Mucosa of gallbladder (tissue), 1 donor: ENCODE data around the gene ZDHHC15. TPM values are rescaled to one million over a fixed set of nuclear protein-coding genes. Genes with fewer than 3 reads are reported as not detected.
"Not testable (repeated sequence)": the region's sequence is repeated elsewhere in the genome, so short reads cannot be mapped to it uniquely, and the experiment has no call there.

Experiments
- DNase-seq: peaks from one replicate; pipeline ENCODE4 v3.0.0-alpha.2; 2020; ENCODE audit warnings: low spot score
- total RNA-seq: library from RNA; stranded (reverse); gene quantifications from one replicate; pipeline ENCODE4 v1.2.1, GENCODE V29; 2021
- donor health status: DM: no; HTN: no; CAD: no.

ZDHHC15 gene, protein sequence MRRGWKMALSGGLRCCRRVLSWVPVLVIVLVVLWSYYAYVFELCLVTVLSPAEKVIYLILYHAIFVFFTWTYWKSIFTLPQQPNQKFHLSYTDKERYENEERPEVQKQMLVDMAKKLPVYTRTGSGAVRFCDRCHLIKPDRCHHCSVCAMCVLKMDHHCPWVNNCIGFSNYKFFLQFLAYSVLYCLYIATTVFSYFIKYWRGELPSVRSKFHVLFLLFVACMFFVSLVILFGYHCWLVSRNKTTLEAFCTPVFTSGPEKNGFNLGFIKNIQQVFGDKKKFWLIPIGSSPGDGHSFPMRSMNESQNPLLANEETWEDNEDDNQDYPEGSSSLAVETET
- total RNA-seq: 1.5 TPM

DNA sequence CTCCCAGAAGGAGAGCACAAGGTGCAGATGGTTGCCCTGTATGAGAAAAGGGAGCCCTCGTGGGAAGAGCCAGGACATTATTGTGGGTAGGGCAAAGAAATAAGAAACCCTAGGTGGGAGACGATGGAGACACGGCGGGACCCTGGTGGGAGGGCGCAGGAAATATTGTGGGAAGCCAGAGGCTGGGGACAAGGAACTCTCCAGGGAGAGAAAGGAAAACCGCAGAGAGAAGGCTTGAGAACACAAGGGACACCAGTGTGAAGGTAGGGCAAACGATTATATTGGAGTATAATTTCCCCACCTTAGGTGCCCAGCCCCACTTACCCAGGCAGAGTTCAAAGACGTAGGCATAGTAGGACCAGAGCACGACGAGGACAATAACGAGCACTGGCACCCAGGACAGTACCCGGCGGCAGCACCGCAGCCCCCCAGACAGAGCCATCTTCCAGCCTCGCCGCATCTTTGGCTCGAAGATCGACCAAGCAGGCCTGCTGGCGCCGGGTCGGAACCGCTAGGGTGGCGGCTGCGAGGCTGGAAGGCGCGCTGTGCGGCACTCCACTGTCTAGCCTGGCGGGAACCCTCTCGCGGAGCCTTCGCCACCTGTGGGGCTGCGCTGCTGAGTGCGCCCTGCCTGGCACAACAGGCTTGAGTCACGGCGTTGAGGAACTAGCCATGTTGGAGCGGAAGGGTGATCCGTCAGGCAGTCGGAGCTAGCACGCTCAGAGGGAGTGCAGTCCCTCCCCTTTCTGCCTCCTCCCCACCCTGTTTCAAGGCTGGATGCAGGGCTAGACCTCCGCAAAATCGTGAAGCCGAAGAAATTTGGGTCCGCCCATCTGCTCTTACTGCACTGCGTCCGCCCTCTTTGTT lies at the start of gene ZDHHC15:
Gene ZDHHC15 (minus strand): TSS at position 473 of the 867 bp plus-strand sequence. CDS start 13 bp downstream, at position 460.
- DNase-seq: peak; percentile 36

DNA sequence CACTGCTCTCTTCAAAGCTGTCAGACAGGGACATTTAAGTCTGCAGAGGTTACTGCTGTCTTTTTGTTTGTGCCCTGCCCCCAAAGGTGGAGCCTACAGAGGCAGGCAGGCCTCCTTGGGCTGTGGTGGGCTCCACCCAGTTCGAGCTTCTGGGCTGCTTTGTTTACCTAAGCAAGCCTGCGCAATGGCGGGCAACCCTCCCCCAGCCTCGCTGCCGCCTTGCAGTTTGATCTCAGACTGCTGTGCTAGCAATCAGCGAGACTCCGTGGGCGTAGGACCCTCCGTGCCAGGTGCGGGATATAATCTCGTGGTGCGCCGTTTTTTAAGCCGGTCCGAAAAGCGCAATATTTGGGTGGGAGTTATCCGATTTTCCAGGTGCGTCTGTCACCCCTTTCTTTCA lies 37.7 kb upstream of the ZDHHC15 start:
- DNase-seq: not testable (repeated sequence)

DNA sequence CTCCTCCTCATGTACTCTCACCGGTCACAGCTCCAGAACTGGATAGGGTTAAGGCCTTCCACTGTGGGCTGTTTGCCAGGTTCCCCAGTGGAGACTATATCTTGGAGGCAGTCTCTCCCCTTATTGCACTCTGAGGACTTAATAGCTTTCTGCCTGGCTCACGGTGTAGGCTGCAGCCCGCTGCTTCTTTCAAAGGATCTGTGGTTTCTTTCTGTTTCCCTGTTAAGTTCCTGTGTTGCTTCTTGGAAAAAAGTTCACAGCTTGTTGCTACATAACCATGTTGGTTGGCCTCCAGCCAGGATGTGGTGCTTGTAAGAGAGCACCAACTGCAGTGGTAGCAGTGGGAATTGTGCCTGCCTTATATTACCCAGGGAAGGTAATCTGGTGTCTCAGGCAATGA lies 24.9 kb upstream of the ZDHHC15 start:
- DNase-seq: peak; percentile 20

DNA sequence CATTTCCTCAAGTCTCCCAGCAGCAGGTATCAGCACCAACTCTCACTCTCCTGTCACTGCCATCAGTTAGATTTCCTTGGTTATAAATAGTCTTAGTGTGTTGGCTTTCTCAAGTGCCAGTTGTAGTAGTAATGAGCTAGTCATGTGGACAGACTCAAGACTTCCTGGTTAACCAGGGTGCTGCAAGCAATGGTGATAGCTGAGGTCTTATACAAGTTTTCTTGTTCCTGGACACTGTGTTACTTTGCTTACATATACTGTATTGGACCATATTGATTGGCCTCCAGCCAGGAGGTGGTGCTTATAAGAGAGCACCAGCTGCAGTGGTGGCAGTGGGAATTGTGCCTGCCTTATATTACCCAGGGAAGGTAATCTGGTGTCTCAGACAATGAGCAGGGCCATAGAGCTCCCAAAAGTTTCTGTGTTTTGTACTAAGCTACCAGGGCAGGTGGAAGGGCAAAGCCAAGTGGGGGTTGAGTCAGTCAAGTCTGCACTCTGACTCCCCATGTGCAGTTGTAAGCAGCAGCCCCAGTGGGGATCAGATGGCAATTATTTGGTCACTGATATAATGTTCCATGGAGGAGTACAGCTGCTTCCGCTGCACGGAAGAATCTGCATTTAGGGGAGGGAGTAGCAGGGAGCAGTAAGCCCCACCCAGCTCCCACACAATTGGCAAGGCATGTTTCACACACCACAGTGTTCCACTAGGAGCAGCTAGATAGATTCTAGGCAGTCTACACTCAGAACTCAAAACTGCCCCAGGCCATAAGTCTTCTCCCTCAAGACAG lies 24.1 kb upstream of the ZDHHC15 start:
- DNase-seq: no peak

DNA sequence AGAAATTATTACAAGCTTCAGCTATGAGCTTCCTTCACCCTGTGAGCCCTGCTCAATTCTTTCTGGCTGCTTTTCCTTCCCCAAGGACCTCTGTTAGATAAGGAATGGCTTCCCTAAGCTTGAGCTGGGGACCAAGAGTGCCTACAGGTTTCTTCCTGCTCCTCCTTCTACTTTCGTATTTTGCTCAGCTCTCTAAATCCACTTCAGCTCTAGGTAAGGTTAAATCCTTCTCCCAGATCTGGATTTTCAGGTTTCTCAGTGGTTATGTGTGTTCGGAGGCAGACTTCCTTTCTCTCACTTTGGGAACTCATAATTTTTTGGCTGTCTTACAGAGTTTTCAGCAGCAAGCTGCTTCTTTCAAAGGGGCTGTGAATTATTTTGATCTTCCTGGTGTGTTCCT lies 21.9 kb upstream of the ZDHHC15 start:
- no peak for DNase-seq

DNA sequence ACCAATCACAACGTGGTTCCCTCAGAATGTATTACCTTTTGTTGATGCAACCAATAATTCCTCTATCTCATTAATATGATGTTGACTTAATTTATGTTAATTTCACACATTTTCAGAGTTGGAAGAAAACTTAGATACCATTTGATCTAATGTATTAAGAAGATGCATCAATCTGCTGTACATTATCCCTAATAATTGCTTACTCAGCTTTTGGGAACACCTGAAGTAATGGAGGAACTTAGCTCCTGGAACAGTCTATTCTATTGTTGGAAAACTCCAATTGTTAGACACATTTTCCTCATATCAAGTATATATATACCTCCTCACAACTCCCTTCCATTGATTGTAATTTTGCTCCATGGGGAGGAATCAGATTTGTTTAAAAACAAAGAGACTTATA lies 38.9 kb downstream of the ZDHHC15 start:
- no peak for DNase-seq

DNA sequence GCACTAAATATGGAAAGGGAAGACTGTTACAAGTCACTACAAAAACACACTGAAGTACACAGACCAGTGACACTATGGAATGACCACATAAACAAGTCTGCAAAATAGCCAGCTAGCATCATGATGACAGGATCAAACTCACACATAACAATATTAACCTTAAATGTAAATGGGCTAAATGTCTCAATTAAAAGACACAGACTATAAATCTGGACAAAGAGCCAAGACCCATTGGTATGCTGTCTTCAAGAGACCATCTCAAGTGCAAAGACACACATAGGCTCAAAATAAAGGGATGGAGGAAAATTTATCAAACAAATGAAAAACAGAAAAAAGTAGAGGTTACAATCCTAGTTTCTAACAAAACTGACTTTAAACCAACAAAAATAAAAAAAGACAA lies 61.1 kb downstream of the ZDHHC15 start:
- DNase-seq: not testable (repeated sequence)

DNA sequence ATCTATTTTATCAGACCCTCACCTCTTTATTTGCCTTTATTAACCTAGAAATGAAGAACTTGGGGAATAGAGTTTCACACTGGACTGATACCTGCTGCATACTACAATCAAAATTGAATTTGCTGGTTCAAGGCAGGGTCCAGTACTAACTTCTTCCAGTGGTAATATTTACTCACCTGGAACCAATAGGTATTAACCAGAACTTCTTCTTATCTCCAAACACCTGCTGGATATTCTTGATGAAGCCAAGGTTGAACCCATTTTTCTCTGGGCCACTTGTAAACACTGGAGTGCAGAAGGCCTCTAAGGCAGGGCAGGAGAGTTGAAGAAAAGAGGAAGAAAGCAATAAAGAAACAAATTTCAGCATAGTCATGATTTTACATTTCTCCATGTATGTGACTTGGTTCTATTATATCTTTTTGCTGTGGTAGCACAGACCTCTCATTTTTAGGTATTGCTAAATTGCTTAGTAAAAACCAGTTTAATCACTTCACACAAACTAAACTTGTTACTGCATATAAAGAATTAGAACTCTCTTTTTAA lies 101.1 kb downstream of the ZDHHC15 start:
- DNase-seq: no peak

DNA sequence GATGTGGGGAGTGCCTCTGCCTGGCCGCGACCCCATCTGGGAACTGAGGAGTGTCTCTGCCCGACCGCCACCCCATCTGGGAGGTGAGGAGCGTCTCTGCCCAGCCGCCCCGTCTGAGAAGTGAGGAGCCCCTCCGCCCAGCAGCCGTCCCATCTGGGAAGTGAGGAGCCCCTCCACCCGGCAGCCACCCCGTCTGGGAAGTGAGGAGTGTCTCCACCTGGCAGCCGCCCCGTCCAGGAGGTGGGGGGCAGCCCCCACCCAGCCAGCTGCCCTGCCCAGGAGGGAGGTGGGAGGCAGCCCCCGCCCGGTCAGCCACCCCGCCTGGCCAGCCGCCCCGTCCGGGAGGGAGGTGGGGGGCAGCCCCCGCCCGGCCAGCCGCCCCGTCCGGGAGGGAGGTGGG lies 115.7 kb downstream of the ZDHHC15 start:
- not testable (repeated sequence) for DNase-seq

DNA sequence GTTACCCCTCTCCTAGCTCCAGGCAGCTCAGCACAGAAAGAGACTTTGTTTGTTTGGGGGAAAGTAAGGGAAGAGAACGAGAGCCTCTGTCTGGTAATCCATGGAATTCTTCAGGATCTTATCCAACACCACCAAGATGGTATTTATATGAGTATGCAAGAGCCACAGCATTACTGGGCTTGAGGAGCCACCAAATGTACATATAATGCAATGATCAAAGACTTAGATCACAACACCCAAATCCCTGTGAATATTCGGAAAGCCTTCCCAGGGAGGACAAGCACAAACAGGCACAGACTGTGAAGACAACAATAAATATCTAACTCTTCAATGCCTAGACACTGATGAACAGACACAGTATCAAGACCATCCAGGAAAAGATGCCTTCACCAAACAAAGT lies 132.4 kb downstream of the ZDHHC15 start:
- no peak for DNase-seq

DNA sequence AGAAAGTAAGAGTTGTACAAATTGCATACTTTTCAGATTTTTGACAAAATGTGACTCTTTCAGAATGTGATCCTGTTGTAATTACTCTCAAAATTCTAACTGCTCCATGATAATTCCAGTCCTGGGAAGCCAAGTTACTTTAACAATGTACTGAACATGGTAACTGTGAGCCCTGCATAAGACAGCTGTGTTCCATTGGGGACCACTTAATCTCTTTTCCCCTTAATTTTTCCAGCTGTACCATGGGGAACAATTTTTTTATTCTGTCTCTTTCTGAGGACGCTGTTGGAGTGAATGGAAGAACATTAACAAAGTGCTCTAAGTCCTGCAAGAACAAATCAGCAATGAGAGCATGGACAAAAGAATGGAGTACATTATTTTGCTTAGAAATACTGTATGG lies 153.1 kb downstream of the ZDHHC15 start:
- no peak for DNase-seq

DNA sequence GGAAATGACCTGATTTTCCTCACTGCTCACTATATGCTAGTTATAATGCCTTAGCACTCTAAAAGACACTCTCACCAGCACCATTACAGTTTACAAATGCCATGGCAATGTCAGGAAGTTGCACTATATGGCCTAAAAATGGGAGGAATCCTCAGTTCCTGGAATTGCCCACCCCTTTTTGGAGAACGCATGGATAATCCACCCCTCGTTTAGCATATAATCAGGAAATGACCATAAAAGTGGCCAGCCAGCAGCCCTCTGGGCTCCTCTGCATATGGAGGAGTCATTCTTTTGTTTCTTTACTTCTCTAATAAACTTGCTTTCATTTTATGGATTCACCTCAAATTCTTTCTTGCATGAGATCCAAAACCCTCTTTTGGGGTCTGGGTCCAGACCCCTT lies 156.0 kb downstream of the ZDHHC15 start:
- DNase-seq: no peak

DNA sequence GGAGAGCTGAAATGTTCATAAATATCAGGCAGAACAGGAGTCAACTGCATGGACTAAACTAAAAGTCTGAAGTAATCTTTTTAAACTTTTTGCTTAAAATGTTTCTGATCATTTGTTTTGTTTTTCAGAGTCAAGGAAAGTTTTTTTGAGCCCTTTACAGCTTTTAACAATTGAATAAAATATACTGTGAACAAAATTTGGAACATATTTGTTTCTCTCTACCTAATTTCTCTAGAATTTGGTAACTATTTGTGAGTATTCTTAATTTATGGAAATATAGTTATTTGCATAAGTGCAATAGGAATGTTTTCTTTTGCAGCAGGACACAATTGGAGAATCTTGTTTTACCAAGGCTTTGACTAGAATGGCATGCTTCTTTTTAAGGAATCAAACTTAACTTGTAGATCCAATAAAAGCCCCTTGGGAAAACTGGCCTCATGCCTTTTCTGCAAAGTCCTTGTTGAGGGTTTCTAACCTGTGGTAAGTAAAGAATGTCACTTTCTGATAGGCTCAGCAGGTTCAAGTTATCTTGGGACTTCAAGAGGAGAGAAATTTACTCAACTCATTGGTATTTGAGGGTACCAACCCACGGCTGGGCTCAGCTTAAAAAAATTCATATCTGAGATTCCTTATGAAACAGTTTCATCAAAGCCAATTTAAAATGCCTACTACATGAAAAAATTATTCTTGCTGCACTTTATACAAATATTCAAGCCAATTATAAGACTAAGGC lies 157.4 kb downstream of the ZDHHC15 start:
- no peak for DNase-seq

DNA sequence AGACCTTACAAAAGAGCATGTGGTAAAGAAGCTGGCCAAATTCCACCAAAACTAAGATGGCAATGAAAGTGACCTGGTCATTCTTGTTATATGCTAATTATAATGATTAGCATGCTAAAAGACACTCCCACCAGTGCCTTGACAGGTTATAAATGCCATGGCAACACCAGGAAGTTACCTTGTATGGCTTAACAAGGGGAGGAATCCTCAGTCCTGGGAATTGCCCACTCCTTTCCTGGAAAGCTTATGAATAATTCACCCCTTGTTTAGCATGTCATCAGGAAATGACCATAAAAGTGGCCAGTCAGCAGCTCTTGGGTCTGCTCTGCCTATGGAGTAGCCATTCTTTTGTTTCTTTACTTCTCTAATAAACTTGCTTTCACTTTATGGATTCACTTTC lies 161.0 kb downstream of the ZDHHC15 start:
- no peak for DNase-seq

DNA sequence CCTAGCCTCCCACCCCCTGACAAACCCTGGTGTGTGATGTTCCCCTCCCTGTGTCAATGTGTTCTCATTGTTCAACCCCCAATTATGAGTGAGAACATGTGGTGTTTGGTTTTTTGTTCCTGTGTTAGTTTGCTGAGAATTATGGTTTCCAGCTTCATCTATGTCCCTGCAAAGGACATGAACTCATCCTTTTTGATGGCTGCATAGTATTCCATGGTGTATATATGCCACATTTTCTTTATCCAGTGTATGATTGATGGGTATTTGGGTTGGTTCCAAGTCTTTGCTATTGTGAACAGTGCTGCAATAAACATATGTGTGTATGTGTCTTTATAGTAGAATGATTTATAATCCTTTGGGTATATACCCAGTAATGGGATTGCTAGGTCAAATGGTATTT lies 174.2 kb downstream of the ZDHHC15 start:
- not testable (repeated sequence) for DNase-seq

DNA sequence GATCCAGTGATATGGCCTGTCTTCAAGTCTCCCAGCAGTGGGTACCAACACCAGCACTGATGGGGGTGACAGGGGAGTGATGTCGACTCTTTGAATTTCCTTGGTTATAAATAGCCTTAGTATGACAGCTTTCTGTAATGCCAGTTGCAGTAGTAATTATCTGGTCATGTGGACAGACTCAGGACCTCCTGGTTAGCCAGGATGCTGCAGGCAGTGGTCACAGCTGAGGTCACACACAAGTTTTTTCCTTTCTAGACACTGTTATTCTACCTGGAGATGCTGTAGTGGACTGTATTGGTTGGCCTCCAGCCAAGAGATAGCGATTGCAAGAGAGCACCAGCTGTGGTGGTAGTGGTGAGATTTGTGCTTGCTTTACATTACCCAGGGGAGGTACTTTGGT lies 185.3 kb downstream of the ZDHHC15 start:
- no peak for DNase-seq

DNA sequence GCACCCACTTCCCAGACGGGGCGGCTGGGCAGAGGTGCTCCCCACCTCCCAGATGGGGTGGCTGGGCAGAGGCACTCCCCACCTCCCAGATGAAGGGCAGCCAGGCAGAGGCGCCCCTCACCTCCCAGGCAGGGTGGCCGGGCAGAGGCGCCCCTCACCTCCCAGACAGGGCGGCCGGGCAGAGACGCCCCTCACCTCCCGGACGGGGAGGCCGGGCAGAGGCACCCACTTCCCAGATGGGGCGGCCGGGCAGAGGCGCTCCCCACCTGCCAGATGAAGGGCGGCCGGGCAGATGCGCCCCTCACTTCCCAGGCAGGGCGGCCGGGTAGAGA lies 187.7 kb downstream of the ZDHHC15 start:
- no peak for DNase-seq

DNA sequence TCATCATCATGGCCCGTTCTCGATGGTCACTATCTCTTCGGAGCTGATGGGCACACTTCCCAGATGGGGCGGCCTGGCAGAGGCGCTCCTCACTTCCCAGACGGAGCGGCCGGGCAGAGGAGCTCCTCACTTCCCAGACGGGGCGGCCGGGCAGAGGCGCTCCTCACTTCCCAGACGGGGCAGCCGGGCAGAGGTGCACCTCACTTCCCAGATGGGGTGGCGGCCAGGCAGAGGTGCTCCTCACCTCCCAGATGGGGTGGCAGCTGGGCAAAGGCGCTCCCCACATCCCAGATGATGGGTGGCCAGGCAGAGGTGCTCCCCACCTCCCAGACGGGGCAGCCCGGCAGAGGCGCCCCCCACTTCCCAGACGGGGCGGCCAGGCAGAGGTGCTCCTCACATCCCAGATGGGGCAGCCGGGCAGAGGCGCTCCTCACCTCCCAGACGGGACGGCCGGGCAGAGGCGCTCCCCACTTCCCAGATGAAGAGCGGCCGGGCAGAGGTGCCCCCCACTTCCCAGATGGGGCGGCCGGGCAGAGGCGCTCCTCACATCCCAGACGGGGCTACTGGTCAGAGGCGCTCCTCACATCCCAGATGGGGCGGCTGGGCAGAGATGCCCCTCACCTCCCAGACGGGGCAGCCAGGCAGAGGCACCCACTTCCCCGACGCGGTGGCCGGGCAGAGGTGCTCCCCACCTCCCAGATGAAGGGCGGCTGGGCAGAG lies 188.3 kb downstream of the ZDHHC15 start:
- not testable (repeated sequence) for DNase-seq

DNA sequence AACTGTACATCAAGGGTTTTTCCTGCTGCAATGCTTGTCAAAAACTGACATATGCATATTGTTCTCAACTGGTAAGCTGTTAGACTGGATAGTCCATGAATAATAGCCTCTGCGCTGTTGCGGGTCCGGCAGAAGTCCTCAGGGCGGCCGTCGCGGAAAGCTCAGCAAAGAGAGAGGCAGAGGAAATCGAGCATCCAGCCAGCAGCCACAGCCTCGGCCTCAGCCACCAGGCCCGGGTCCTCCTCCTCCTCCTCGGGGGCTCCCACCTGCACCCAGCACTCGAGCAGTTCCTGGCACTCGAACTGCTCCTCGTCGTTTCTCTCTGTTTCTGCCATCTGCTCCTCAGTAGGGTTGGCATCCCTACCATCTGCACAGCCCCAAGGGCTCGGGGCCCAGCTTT lies 195.2 kb downstream of the ZDHHC15 start:
- no peak for DNase-seq
